Keratinocyte (primary cell): Measurements from ENCODE around the gene GJA5.

Source experiments
- EZH2 ChIP-seq: IDR thresholded peaks from one replicate; pipeline ENCODE4 v1.6.1; 2012; ENCODE audit warnings: inconsistent platforms, mild to moderate bottlenecking, low read length, moderate library complexity
- TF ChIP-seq, protein P1 (sequence below), 3 experiments: IDR thresholded peaks in 1 of 3; conservative IDR thresholded peaks in 1 of 3; optimal IDR thresholded peaks in 1 of 3; 2 replicates in 2 of 3; 3 replicates in 1 of 3; pipeline versions ENCODE3 to v1.5.1; 2011; ENCODE audit warnings: low read length in 3 of 3, mild to moderate bottlenecking in 3 of 3, moderate library complexity in 2 of 3, control low read depth in 1 of 3, inconsistent platforms in 1 of 3; ENCODE audit not compliant: insufficient read depth in 2 of 3; ENCODE audit errors: extremely low read depth in 1 of 3

- no peak for TF ChIP-seq EZH2
- TF ChIP-seq, protein P1, sequence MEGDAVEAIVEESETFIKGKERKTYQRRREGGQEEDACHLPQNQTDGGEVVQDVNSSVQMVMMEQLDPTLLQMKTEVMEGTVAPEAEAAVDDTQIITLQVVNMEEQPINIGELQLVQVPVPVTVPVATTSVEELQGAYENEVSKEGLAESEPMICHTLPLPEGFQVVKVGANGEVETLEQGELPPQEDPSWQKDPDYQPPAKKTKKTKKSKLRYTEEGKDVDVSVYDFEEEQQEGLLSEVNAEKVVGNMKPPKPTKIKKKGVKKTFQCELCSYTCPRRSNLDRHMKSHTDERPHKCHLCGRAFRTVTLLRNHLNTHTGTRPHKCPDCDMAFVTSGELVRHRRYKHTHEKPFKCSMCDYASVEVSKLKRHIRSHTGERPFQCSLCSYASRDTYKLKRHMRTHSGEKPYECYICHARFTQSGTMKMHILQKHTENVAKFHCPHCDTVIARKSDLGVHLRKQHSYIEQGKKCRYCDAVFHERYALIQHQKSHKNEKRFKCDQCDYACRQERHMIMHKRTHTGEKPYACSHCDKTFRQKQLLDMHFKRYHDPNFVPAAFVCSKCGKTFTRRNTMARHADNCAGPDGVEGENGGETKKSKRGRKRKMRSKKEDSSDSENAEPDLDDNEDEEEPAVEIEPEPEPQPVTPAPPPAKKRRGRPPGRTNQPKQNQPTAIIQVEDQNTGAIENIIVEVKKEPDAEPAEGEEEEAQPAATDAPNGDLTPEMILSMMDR (optimal IDR thresholded peaks at IDR 0.05 in 1 of 3, IDR thresholded peaks at IDR 0.05 in 1 of 3, conservative IDR thresholded peaks at IDR 0.05 in 1 of 3; ENCODE audit: extremely low read depth in 1 of 3, insufficient read depth in 2 of 3, low read length in 3 of 3) = no peak
Measured at GRCh38 chr1:147791876-147792275, 31.5 kb upstream of the GJA5 start.
